Activated T-cell treated with anti-CD3 and anti-CD28 coated beads, Interleukin-2, amount 50 U/mL, for 4 hours (primary cell): Measurements from ENCODE around the gene CTNND2. TPM values are rescaled to one million over a fixed set of nuclear protein-coding genes. Genes with fewer than 3 reads are reported as not detected.
"Not testable (repeated sequence)": the region's sequence is repeated elsewhere in the genome, so short reads cannot be mapped to it uniquely, and the experiment has no call there.

Source experiments
- ATAC-seq, 2 donors: fragments of 200-7000 bp; cut with Tn5 transposase; one replicate each; pipeline ENCODE4 v1.10.0; 2021
- DNase-seq: peaks from one replicate; pipeline ENCODE4 v3.0.0-alpha.2; 2020
- H3K27me3 Mint-ChIP-seq: one replicate; pipeline ENCODE4 v1.8.0; 2021; ENCODE audit warnings: low read depth, mixed read lengths
- H3K36me3 Mint-ChIP-seq: one replicate; pipeline ENCODE4 v1.8.0; 2022; ENCODE audit warnings: mixed read lengths; ENCODE audit not compliant: insufficient read depth
- H3K4me1 Mint-ChIP-seq: one replicate; pipeline ENCODE4 v1.8.0; 2021; ENCODE audit warnings: low read depth, mixed read lengths
- H3K4me3 Mint-ChIP-seq: one replicate; pipeline ENCODE4 v1.8.0; 2021; ENCODE audit warnings: mild to moderate bottlenecking, moderate library complexity, mixed read lengths
- H3K9me3 Mint-ChIP-seq: one replicate; pipeline ENCODE4 v1.8.0; 2021; ENCODE audit warnings: mixed read lengths
- total RNA-seq, 3 donors: library from RNA; stranded (reverse); gene quantifications; one replicate each; pipeline ENCODE4 v1.2.1, GENCODE V29; 2021

CTNND2 gene
- total RNA-seq, 3 donors from 2014 or later: not detected

DNA sequence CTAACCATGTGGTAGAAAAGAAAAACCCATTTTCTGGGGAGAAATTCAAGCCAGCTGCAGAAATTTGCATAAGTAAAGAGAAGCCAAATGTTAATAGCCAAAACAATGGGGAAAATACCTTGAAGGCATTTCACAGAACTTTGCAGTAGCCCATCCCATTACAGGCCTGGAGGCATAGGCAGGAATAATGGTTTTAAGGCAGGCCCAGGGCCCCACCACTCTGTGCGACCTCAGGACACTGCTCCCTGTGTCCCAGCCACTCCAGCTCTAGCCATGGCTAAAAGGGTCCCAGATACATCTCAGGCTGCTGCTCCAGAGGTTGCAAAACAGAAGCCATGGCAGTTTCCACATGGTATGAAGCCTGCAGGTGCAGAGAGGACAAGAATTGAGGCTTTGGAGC lies 253.3 kb downstream of the CTNND2 start:
- Mint-ChIP-seq H3K27me3 (no peaks in the 10 kb centered on the region), H3K36me3 (no peaks in the 10 kb centered on the region), H3K4me3 (no peak overlapping the region), H3K9me3 (peaks cover 10% of the 10 kb centered on the region), H3K4me1 (no peaks in the 10 kb centered on the region)
- ATAC-seq: no peak
- DNase-seq: no peak

DNA sequence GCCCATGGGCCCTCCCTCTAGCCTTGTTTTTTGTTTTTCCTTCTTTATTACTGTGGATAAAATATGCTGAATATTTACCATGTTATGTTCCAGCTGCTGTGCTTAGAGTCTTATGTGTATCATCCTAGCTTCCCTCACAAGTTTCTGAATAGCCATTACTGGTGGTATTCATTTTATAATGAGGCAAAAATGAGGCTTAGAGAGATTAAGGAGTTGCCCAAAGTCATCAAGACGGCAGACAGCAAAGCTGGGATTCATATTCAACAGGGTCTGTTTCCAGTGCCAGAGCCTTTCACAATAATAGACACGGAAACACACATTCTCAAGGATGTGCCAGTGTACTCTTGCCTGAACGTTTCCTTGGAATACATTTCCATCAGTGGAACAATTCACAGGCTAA lies 258.1 kb downstream of the CTNND2 start:
- ATAC-seq: no peak
- no peaks in the 10 kb centered on the region for H3K4me1 Mint-ChIP-seq

DNA sequence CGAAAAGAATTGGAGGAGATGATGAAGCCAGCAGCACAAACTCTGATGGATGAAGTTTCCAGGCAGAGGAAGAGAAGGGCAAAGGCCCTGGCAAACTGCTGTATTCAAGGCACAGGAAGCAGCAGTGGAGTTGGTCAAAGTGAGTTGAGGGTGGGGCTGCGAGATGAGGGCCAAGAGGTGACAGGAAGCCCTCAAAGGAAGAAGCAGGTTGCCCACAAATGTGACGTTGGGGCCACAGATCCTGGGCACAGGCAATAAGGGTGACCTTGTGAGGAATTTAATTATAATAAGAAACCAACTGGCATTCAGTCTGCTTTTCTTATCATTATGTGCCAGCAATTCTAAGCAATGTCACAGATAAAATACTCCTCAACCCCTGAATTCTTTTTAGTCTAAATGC lies 261.8 kb downstream of the CTNND2 start:
- no peak for ATAC-seq
- no peak for DNase-seq
- Mint-ChIP-seq H3K9me3 (no peaks in the 10 kb centered on the region), H3K36me3 (no peaks in the 10 kb centered on the region), H3K27me3 (no peaks in the 10 kb centered on the region), H3K4me3 (no peak overlapping the region), H3K4me1 (no peaks in the 10 kb centered on the region)

More for the DNA sequence above, 258.1 kb downstream of the CTNND2 start:
- DNase-seq: no peak
- H3K27me3 Mint-ChIP-seq: no peaks in the 10 kb centered on the region
- H3K36me3 Mint-ChIP-seq: no peaks in the 10 kb centered on the region
- H3K9me3 Mint-ChIP-seq: peaks cover 7% of the 10 kb centered on the region
- H3K4me3 Mint-ChIP-seq: no peak overlapping the region

GRCh38 chr5:11640158-11640873 lies 263.9 kb downstream of the CTNND2 start:
- Mint-ChIP-seq H3K36me3 (no peaks in the 10 kb centered on the region), H3K27me3 (no peaks in the 10 kb centered on the region), H3K4me1 (no peaks in the 10 kb centered on the region), H3K9me3 (no peaks in the 10 kb centered on the region), H3K4me3 (no peak overlapping the region)
- DNase-seq: no peak
- ATAC-seq: no peak

DNA sequence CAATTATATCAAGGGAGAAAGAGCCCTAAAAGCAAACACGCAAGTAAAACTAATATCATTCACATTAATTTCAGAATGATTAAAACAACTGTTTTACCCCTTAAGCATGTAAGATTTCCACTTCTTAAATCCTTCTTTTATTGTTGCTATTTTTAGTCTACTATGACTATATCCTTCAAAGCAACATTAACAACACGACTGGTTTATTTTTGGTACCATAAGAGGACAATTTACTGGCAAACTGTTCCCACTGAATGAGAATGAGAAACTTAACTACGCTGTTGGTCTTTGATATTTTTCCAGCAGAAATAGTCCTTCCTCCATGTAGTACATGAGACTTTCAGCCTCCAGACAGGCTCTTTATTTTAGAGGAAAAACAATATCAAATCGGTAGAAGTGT lies 281.5 kb downstream of the CTNND2 start:
- H3K4me1 Mint-ChIP-seq: no peaks in the 10 kb centered on the region
- H3K36me3 Mint-ChIP-seq: no peaks in the 10 kb centered on the region
- no peak overlapping the region for H3K4me3 Mint-ChIP-seq
- peaks cover 3% of the 10 kb centered on the region for H3K9me3 Mint-ChIP-seq
- no peaks in the 10 kb centered on the region for H3K27me3 Mint-ChIP-seq
- ATAC-seq: no peak
- no peak for DNase-seq

DNA sequence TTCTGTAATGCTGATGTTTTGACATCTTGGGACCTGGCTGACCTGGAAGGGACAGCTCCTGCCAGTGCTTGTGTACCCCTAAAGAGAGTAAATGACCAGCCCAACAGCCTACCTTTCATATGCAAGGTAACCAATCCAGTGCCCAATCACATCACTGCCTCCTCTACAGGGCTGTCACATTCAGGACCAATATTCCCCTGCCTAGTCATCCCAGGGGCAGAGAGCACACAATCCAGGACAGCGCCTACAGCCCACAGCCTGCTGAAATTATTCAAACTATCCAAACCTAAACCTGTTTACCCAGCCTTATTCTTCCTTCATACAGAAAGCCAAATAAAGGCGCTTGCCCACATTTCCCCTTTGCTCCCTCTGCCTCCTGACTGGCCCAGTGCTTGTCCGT lies 284.1 kb downstream of the CTNND2 start:
- no peak for ATAC-seq
- H3K27me3 Mint-ChIP-seq: no peaks in the 10 kb centered on the region
- no peaks in the 10 kb centered on the region for H3K36me3 Mint-ChIP-seq
- peaks cover 3% of the 10 kb centered on the region for H3K9me3 Mint-ChIP-seq
- no peaks in the 10 kb centered on the region for H3K4me1 Mint-ChIP-seq
- no peak overlapping the region for H3K4me3 Mint-ChIP-seq
- DNase-seq: no peak

DNA sequence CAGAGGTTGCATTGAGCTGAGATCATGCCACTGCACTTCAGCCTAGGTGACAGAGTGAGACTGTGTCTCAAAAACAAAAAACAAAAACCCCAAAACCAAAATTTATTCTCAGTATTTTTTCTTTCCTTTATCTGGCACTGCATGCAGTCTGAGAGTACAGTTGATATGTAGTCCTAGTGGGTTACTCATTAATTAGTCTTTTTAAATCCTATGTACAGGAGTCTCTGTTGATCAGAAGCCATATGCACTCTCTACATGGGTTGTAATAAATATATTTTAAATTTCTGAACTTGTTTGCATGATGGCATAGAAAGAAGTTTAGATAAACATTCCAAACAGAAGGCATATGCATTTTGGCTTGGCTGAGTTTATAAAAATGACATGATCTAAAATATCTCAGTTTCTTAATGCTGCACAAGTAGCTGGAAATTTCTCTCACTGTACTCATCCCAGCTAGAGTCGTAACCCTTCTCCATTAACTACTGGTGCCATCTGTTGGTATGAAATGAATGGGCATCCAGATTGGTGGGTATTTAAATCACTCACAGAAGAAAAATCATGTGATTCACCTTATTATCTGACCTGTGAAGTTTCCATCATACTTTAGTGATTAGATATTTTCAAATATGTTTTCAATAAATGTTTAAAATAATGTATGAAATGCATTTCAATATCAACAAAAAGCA lies 284.8 kb downstream of the CTNND2 start:
- Mint-ChIP-seq H3K4me3 (no peak overlapping the region), H3K27me3 (no peaks in the 10 kb centered on the region), H3K9me3 (peaks cover 3% of the 10 kb centered on the region), H3K36me3 (no peaks in the 10 kb centered on the region), H3K4me1 (no peaks in the 10 kb centered on the region)
- DNase-seq (no peak), ATAC-seq (no peak)

- H3K4me3 Mint-ChIP-seq: no peak overlapping the region
These were observed 287.2 kb downstream of the CTNND2 start for GRCh38 chr5:11617080-11617479.

DNA sequence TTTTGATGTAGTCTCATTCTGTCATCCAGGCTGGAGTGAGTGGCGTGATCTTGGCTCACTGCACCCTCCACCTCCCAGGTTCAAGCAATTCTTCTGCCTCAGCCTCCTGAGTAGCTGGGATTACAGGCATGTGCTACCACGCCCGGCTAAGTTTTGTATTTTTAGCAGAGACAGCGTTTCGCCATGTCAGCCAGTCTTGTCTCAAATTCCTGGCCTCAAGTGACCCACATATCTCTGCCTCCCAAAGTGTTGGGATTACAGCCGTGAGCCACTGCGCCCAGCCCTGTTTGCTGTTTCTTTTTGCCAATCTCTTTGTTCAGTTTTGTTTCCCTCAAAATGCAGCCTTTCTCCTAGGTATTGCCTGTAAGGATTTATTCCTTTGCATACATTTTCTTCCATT lies 287.6 kb downstream of the CTNND2 start:
- DNase-seq, H3K4me3 Mint-ChIP-seq, H3K4me1 Mint-ChIP-seq, H3K27me3 Mint-ChIP-seq, ATAC-seq, H3K9me3 Mint-ChIP-seq, H3K36me3 Mint-ChIP-seq: not testable (repeated sequence)

More at GRCh38 chr5:11617080-11617479, 287.2 kb downstream of the CTNND2 start:
- Mint-ChIP-seq H3K4me1 (no peaks in the 10 kb centered on the region), H3K36me3 (no peaks in the 10 kb centered on the region), H3K27me3 (no peaks in the 10 kb centered on the region), H3K9me3 (no peaks in the 10 kb centered on the region)
- ATAC-seq (no peak), DNase-seq (no peak)

DNA sequence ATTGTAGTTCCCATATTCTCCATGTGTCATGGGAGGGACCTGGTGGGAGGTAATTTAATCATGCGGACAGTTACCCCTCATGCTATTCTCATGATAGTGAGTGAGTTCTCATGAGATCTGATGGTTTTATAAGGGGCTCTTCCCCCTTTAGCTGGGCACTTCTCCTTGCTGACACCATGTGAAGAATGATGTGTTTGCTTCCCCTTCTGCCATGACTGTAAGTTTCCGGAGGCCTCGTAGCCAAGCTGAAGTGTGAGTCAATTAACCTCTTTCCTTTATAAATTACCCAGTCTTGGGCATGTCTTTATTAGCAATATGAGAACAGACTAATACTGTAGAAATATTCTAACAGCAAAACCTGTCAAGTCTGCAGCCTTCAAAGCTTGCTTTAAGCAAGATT lies 293.2 kb downstream of the CTNND2 start:
- H3K27me3 Mint-ChIP-seq: no peaks in the 10 kb centered on the region

DNA sequence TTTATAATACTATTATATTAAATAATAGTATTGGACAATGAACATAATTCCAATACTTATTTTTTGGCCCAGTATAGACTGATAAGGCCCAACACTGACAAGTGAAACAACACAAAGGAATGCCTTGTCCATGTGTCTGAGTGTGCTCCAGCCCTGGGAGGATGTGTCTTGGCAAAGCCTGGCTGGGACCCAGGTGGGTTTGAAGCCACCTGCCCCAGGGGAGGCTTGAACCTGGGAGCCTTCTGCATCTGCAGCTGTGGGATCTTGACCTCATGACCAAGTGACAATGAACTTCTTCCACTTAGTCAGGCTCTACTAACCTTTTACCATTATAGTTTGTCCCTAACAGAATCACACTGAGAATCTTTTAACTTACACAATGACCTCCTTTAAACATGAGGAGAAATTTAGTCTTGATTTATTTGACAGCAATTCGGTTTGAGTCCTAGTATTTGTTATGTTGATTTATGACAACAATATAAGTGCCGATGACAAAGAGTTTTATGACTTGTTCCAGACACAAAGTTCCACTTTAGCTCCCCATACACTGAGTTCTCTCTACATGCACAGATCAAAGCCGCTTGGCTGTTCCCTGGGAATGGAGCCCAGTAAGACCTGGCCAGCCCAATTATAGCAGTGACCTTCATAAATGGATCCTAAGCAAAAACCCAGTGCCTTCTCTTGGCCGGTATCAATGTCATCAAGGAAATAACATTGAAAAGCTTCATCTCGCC lies 294.5 kb downstream of the CTNND2 start:
- DNase-seq: no peak
- Mint-ChIP-seq H3K9me3 (no peaks in the 10 kb centered on the region), H3K4me3 (no peak overlapping the region), H3K36me3 (no peaks in the 10 kb centered on the region), H3K4me1 (no peaks in the 10 kb centered on the region), H3K27me3 (no peaks in the 10 kb centered on the region)
- no peak for ATAC-seq

More for the DNA sequence above, 293.2 kb downstream of the CTNND2 start:
- no peak overlapping the region for H3K4me3 Mint-ChIP-seq
- H3K36me3 Mint-ChIP-seq: no peaks in the 10 kb centered on the region
- ATAC-seq (no peak), DNase-seq (no peak)
- no peaks in the 10 kb centered on the region for H3K9me3 Mint-ChIP-seq
- no peaks in the 10 kb centered on the region for H3K4me1 Mint-ChIP-seq

GRCh38 chr5:11608530-11608929 lies 295.7 kb downstream of the CTNND2 start:
- Mint-ChIP-seq H3K27me3 (no peaks in the 10 kb centered on the region), H3K36me3 (no peaks in the 10 kb centered on the region), H3K4me1 (no peaks in the 10 kb centered on the region), H3K4me3 (no peak overlapping the region), H3K9me3 (no peaks in the 10 kb centered on the region)
- no peak for ATAC-seq
- no peak for DNase-seq

- Mint-ChIP-seq H3K4me1 (no peaks in the 10 kb centered on the region), H3K27me3 (no peaks in the 10 kb centered on the region), H3K36me3 (no peaks in the 10 kb centered on the region), H3K9me3 (no peaks in the 10 kb centered on the region), H3K4me3 (no peak overlapping the region)
- DNase-seq (no peak), ATAC-seq (no peak)
These were observed 296.2 kb downstream of the CTNND2 start for GRCh38 chr5:11607944-11608483.

- no peaks in the 10 kb centered on the region for H3K27me3 Mint-ChIP-seq
- ATAC-seq (no peak), DNase-seq (no peak)
- no peaks in the 10 kb centered on the region for H3K36me3 Mint-ChIP-seq
- H3K4me3 Mint-ChIP-seq: no peak overlapping the region
- H3K9me3 Mint-ChIP-seq: peaks cover 3% of the 10 kb centered on the region
- no peaks in the 10 kb centered on the region for H3K4me1 Mint-ChIP-seq
These were observed 301.9 kb downstream of the CTNND2 start for GRCh38 chr5:11602298-11602697.
